ENCODE data around the gene ARHGAP26.

The ARHGAP26 gene

DNA sequence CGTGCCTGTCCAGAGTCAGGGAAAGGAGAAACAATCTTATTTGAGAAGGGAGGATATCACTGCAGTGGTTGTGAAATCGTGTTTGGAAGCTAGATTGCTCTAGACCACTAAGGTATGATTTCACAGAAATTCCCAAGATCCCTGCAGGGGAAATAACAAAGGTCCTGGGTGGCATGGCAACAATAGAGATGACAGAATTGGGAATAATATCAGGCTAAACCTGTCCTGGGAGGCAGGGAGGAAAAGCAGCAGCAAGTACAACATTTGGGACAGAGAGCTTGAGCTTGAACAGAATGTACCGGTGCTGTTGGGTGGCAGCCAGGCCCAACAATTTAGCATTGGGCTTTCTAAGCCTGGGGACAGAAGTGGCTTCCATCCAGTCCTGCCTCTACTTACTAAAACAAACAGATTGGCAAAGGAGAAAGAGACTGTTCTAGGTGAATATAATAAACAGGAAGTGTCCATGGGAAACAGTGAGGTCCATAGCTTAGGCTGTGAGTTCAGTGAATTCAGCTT lies 17.0 kb upstream of the ARHGAP26 start:
- no peak for DNase-seq

DNA sequence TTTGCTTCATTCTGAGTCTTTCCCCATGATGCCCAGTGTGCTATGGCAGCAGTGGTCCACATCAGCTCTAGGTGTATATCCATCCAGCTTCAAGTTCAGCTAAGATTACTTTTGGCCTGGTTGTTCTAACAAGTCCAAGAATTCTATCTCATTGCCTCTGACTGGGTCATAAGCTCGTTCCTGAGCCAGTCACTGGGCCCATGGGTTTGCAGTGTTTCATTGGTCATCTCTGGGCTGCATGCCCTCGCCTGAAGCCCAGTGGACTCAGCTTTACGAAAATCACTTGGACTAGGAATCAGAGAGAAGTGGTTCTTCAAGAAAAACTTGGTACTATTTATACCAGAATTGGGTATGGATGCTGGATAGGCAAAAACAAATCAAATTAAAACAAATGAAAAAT lies 16.1 kb upstream of the ARHGAP26 start:
- no peak for DNase-seq

DNA sequence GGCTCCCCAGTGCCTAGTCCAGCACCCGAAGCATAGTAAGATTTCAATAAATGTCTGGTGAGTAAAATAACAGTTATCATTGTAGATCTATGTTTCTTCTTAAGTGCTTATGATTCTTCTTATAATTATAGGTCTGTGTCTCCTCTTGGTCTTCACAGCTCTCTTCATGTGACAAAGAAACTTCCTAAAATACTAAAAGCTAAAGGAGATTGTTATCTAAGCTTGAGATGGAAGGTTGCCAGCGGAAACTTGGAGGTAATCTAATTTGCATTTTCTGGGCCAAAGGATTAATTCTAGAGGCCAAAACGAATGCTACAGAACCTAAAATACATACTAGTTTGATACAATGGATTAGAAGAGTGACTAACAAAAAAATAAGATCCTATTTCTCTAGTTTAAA lies 13.6 kb upstream of the ARHGAP26 start:
- DNase-seq, result no peak

DNA sequence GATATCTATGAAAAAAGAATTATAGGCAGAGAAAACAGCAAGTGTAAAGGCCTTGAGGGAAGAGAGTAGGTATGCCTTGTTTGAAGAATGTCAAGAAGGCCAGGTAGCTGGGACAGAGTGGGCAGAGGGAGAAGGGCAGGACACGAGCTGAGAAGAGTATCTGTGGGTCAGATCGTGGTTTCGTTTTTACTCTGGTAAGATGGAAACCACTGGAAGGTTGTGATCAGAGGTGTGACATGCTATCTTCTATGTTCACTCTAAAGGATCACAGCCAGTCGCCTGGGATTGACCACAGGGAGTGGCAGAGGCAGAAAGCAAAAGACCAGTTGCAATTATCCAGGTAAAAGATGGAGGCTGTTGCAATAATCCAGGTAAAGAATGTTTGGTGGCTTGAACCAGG lies 12.6 kb upstream of the ARHGAP26 start:
- no peak for DNase-seq

DNA sequence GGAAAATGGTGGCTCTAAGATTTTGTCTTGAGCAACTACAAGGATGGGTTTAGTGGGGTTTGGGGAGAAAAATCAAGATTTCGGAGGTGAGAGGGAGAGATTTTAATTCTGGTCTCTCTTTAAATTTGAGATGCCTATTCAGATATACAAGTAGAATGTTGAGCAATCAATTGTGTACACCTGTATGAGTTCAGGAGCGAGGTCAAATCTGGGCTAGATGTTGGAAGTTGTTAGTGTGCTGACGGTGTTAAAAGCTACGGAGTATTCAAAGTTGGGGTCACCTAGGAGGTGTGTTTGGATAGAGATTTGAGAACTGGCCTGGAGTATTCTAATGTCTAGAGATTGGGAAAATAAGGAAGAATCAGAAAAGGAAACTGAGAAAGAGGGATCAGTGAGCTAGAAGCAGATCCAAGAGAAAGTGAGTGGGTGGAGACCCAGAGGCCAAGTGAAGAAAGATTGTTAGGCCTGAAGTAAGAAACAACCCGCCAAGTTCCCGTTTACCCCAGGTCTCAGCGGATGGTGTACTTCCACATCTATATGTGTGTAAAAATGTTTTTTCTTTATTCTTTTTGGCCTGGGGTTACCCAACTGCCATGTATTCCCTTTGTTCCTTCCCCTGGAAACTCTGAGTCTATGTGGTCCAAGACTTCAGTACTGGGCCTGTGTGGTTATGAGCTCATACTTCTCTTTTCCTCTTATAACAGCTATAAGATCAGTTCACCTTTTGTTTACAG lies 11.9 kb upstream of the ARHGAP26 start:
- DNase-seq, result no peak

DNA sequence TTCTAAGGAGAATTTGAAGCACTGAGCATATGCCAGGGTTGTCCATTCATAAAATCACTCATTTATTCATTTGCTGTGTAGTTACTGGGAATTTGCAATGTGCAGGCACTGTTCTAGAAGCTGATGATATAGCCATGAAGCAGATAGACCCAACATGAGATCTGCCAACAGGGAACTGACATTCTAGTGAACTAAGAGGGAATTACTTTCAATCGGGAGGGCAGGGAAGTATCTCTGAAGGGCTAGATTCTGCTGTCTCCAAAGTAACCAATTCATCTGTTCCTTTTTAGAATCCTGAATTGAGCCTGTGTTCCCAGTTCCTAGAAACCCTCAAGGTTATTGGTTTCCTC lies 11.4 kb upstream of the ARHGAP26 start:
- no peak for DNase-seq

DNA sequence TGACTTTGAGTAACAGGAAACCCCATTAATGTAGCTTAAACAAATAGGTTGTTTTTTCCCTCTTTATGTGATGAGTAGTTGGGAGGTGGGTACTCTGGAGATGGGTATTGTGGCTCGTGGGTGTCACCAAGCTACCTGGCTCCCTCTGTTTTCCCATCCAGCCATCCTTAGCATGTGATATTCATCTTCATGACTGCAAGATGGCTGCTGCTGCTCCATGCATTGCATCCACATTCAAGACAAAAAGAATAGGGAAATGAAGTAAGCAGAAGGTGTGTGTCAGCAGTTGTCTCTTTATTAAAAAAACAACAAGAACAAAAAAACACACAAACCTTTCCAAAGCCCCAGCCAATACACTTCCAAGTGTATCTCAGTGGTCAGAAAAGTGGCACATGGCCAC lies 6.5 kb upstream of the ARHGAP26 start:
- DNase-seq, result no peak

DNA sequence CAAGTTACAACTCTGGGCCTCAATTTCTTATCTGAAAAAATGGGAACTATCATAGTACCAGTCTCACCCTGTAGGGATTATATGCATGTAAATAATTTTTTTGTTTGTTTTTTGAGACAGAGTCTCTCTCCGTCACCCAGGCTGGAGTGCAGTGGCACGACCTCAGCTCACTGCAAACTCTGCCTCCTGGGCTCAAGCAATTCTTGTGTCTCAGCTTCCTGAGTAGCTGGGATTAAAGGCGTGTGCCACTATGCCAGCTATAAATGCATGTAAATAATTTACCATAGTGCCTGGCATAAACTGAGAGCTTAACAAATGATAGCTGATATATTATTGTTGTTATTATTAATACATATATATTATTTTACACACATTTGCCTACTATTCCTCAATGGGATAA lies 3.0 kb upstream of the ARHGAP26 start:
- no peak for DNase-seq

DNA sequence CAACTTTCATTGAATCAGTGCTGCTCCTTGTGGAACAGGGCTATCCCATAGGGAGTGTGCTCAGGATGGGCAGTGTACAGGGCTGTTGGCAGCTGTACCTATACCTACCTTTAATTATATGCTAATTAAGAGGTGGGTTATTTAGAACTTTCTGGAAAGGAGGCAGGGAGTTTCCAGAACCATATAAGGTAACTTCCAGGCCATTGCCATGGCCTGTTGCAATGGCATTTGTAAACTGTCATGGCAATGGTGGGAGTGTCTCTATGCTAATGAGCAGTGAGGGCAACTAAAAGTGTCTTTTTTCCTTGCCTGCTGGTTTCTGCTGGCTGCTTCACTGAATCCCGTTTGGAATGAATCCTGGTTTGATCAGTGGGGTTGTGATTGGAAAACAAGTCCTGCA lies 2.3 kb upstream of the ARHGAP26 start:
- DNase-seq, result no peak

DNA sequence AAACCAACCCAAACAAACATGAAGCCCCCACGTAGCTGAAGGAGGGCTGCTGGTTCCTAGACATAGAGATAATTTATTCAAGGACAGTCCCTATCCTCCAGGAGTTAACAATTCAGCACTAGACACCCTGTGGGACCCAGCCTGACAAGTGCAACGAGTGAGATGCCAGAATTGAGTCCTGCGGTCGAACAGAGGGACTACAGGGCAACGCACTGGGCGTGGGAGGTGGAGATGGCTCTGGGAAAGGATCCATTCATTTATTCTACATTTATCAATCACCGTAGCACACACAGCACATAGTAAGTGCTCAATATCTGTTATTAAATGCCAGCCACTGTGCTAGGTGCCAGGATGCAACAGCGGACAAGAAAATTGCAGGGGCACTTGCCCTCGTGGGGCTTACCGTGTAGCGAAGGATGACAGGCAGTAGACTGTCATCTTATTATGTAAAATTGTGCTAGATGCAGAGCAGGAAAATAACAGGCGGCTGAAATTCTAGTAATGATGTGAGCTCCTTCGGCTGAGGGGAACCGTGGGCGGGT lies 855 bp upstream of the ARHGAP26 start:
- no peak for DNase-seq

DNA sequence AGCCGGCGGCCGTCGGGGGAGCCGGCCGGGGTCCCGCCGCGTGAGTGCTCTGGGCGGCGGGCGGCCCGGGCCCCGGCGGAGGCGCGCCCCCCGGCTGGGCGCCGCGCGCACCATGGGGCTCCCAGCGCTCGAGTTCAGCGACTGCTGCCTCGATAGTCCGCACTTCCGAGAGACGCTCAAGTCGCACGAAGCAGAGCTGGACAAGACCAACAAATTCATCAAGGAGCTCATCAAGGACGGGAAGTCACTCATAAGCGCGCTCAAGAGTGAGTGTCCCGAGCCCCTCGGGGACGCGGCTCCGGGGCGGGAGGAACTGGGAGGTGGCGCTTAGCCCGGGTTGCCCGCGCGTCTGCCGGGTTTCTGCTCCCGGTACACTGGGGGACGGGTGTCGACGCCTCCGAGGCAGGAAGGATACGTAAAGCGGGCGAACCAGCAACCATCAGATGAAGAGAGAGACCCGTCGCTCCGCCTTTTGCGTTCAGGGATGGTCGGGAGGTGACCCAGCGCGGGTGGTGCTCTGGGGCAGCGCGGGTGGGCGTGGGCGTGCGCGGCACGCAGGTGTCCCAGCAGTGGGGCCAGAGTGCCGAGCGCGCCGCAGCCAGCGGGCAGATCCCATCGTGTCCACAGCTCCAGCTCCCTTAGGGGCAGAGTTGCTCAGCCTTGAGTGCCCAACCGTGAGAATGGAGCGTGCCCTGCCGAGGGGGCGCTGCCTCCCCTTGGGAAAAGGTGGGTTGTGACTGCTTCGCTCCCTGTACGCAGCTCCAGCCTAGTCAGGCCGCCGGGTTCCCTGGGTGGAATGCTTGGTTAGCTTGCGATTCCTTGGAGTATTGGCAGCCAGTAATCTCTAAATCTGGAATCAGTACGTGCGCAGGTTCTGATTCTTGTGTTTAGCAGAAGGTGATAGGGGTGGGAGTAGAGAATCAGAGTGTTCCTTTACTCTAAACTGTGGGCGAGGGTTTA lies 753 bp downstream of the ARHGAP26 start:
- DNase-seq, result peak; percentile 53

DNA sequence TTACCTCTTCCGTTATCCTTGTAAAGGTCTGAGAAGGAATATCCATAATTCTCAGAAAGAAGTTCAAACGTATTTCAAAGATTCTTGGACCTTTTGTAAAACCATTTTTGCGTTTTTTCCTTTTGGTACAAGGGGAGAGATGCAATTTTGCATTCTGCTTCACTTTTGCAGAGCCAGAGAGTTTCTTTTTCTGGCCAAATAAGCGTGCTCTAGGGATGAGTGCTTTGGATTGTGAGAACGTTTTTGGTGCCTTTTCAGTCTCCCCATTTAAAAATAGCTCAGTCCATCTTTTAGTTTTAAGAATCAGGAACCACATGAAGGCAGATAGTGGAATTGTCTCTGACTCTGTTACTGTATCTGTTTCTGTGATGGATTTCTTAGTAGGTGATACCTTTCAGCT lies 1.5 kb downstream of the ARHGAP26 start:
- DNase-seq, result no peak

DNA sequence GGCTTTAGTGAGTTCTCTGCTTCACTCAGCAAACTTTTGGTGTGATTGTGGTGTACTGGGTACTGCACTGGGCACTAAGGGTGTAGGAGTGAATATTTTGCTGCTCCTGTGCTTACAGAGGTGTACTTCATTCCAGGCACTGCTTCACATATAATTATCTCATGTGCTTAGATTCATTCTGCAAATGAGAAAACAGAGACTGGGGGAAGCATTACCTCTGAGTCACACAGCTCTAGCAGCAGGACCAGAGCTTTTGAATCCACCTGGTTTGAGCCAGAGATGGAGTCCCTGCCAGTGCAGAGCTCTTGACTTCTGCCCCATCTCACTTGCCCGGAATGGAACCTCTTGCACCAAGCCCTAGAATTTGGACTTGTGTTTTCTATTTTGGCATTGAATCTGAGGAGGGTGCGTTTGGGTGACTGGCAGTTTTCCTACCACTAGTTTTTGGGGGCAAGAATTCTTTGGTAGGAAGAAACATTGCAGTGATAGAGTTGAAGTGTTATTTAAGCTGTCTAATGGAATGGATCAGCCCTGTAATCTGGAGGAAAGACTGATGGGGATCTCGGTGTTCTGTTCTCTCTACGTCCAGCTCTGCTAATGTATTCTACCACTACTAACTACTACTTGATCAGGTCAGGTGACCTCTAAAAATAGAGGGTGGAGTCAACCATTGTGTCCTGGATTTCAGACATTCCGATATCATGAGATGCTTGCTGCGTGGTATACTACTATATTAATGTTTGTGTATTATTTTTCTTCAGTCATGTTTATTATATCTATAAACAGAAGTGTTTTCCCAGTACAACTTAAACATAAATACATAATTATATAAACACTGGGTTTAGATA lies 2.5 kb downstream of the ARHGAP26 start:
- DNase-seq, result no peak

DNA sequence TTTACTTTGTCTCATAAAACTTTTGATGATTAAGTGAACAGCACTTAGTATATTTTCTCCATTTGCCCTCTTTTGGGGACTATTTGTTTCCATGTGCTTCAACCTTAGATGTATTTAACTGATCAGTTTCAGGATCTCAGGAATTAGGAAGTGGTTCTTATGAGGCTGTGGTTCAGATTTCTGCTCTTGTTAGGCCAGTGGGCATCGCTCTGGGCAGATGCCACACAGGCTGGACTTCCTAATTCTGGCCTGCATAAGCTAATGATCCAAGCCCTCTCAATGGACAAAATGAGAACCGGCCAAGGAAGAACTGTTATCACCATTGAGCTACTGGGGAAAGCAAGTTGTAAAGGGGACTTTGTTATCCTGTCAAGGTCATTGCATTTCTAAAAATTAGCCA lies 6.9 kb downstream of the ARHGAP26 start:
- no peak for DNase-seq

DNA sequence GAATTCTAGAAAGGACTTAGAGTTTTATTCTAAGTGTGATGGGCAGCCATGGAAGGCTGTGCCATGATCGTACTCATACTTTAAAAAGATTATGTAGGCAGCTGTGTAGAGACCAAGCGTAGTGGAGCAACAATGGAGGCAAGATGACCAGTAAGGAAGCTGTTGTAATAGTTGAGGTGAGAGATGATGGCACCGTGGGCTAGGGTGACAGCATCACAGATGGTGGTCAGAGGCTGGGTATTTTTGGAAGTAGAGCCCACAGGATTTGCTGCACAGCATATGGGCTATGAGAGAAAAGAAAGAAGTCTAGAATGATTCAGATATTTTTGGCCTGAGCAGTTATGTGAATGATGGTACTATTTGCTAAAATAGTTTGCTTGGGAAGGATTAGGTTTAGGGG lies 7.7 kb downstream of the ARHGAP26 start:
- no peak for DNase-seq

DNA sequence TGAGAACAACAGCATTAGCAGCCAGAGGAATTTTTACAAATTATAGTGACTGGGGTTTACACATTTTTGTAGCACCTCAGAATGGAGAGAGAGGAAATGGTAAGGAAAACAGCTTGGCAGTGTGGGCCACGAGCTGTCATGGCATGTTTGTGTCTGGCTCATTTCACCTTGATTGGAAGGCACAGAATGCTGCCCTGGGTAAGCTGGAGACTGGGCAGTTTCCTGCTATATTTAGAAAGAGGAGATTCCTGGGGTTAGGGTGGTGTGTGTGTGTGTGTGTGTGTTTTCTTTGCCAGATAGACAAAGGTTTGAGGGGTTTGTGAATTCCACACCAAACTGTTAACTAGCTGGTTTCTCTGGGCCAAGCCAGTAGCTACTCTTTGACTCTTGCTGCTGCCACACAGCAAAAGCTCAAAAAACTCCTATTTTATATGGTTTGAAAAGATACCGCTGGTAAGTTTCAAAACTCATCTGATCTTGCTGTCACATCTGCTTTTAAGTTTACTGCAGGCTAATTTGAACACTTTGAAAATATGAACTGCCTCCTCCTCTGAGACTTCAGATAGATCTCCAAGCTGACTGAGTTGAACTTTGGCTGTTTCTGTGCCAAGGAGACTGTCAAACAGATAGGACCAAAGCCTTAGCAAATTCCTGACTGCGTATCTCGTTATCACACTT lies 9.1 kb downstream of the ARHGAP26 start:
- no peak for DNase-seq

DNA sequence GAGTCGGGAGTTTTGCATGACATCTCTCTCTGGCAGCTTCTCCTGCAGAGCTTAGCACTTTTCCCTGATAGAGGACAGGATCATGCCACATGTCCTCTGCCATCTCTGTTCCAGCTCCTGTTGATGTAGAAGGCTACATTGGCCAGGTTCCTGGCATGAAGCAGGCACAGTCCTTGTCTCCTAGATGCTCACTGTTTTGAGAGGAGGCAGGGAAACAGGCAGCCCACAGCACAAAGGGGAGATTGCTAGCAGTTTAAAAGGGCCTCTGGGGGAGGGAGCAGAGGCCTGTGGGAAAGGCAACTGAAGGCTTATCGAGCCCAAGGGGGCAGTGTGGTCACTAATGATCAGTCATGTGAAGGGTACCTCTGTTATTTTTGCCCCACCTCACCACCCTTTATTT lies 10.7 kb downstream of the ARHGAP26 start:
- no peak for DNase-seq

DNA sequence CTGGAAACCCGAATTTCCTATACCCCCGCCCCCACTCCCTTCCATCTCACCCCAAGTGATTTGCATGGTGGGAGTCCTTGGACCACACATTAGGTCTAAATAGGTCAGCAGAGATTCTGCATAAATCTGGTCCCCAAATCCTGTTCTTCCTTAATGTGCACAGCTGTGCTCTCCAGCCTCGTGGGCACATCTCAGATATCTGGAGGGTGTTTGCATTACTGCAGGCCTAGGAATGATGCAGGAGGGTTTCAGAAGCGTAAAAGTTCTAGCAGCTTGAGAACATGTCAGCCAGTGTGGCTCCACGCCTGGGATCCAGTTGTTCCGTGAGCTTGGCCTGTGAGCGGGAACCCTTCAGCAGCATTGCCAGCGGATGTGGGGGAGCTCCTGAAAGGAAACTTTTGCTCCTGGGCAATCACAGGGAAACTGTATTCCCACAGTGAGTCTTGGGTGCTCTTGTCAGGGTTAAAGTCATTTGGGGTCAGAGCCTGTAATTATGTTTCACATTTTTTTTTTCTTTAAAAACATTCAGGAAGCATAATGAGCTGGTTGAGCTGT lies 12.9 kb downstream of the ARHGAP26 start:
- no peak for DNase-seq

DNA sequence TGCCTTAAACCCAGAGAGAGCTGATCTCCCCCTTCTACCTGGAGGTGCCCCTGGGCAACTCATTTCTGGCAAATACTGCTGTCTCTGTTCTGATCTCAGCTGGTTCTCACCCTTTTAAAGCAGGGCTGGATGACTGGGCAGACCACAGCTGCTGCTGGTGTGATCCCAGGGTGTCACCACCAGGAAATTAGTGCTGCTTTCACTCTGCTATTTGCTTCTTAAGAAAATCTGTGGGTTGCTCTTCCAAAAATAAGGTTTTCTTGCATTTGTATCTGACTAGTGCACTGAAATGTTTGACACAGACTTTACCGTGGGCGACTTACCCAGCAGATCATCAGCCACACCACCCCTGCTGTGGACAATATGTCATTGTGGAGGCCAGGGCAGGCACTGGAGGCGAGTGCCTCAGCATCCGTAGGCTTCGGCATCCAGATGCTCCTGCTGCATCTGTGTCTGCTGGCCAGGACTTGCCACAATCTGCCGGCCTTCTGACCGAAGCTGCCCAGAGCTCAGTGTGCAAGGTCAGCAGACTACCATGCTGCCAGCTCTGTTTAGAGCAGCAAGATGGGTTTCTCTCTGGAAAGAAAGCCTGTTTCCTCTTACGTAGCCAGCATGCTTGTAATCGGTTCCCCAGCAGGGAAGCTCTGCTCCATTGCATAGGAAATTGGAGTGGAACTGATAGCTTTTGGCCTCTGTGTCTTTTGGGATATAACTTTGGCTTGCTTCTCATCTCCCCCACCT lies 13.6 kb downstream of the ARHGAP26 start:
- peak; percentile 70 for DNase-seq

DNA sequence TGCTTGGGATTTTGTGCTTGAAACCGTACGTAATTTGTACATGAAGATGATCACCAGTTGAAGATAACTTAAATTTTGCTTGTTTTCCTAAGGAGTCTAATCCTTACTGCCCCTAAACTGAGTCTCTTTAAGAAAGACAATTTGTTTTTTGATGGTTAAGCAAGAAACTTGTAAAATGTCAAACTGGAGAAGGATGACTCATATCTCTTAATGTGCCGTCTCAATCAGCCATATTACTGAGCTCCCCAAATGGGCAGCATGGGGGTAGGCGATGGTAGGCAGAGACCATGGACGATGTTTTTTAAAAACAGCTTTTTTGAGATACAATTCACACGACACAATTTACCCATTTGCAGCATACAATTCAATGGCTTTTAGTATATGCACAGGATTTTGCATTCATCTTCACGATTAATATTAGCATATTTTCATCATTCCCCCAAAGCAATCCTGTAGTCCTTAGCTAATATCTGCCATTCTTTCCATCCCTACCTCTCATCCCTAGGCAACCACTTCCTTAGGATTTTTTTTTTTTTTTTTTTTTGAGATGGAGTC lies 14.3 kb downstream of the ARHGAP26 start:
- no peak for DNase-seq

DNA sequence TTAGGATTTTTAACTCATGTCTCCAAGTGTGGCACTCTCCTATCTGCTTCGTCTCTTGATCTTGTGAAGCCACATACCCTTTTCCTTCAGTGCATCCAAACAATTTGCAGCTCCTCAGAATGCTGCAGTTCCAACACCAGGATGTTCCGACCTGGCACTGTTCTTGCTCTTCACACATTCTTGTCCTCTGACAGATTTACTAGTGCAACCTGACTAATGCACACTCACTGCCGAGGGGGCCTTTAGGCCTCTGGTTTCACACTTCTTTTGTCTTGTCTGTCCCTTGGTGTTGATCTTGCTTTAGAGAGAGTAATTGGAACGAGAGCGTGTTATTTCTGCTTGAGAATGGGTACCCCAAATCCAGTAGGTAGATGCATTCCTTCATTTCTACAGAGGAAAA lies 15.0 kb downstream of the ARHGAP26 start:
- no peak for DNase-seq

Measured in stimulated activated CD4-positive, alpha-beta T cell treated with anti-CD3 and anti-CD28 coated beads, Interleukin-4, amount 100 ng/mL, for 24 hours (primary cell).